K562 (cell line): Measurements from ENCODE around the gene TRIP6. TPM values are rescaled to one million over a fixed set of nuclear protein-coding genes. Genes with fewer than 3 reads are reported as not detected.

Source experiments
- BRCA1 ChIP-seq, 2 experiments: fragments of 450-650 bp in 1 of 2; sonication (generic) in 1 of 2; formaldehyde crosslinking in 1 of 2; IDR thresholded peaks; 2 replicates each; pipeline versions ENCODE4 v1.5.0 to v1.6.1; 2017 to 2020; ENCODE audit warnings: mild to moderate bottlenecking in 1 of 2, missing genetic modification reagents in 1 of 2
- CREB5 ChIP-seq: fragments of 250-450 bp; sonication (Bioruptor Pico); IDR thresholded peaks from 2 replicates; pipeline ENCODE4 v1.5.0; 2020; ENCODE audit warnings: mild to moderate bottlenecking
- ETV6 ChIP-seq, 3 experiments: fragments of 150-350 bp in 1 of 3; sonication (generic) in 1 of 3; formaldehyde crosslinking in 1 of 3; IDR thresholded peaks; 2 replicates each; pipeline versions ENCODE4 v1.6.1 to v1.8.0; 2014 to 2022; ENCODE audit warnings: borderline replicate concordance in 2 of 3, low read depth in 2 of 3, antibody characterized with exemption in 1 of 3, low read length in 1 of 3, mild to moderate bottlenecking in 1 of 3, missing genetic modification reagents in 1 of 3
- HBP1 ChIP-seq: fragments of 450-650 bp; formaldehyde crosslinking; IDR thresholded peaks from 2 replicates; pipeline ENCODE4 v1.4.0; 2022; ENCODE audit warnings: missing genetic modification characterization
- HMG20A ChIP-seq: fragments of 450-650 bp; formaldehyde crosslinking; conservative IDR thresholded peaks from 2 replicates; pipeline ENCODE4 v1.4.0; 2020; ENCODE audit warnings: mild to moderate bottlenecking, mixed read lengths
- MEF2D ChIP-seq: conservative IDR thresholded peaks from 2 replicates; pipeline ENCODE4 v1.6.1; 2016; ENCODE audit warnings: low read depth, missing genetic modification characterization, missing compliant biosample characterization
- NFE2 ChIP-seq: IDR thresholded peaks from 2 replicates; pipeline ENCODE4 v1.6.1; 2014; ENCODE audit warnings: antibody characterized with exemption, low read depth
- RAD51 ChIP-seq: fragments of 450-650 bp; IDR thresholded peaks from 2 replicates; pipeline ENCODE4 v1.7.1; 2016; ENCODE audit warnings: low read depth, mild to moderate bottlenecking, borderline replicate concordance
- REST ChIP-seq, 2 experiments: fragments of 450-650 bp; formaldehyde crosslinking in 1 of 2; IDR thresholded peaks; 2 replicates each; pipeline versions ENCODE4 v1.4.0 to v1.6.1; 2014 to 2020; ENCODE audit warnings: mild to moderate bottlenecking in 2 of 2, borderline replicate concordance in 1 of 2, low read depth in 1 of 2
- SLC30A9 ChIP-seq: fragments of 250-450 bp; sonication (Bioruptor Pico); IDR thresholded peaks from 2 replicates; pipeline ENCODE4 v1.8.0; 2022; ENCODE audit warnings: mild to moderate bottlenecking, moderate library complexity
- TCF7L2 ChIP-seq: fragments of 150-350 bp; IDR thresholded peaks from 2 replicates; pipeline ENCODE4 v1.6.1; 2016; ENCODE audit warnings: low read depth, mild to moderate bottlenecking, low read length, moderate library complexity
- ZBTB1 ChIP-seq: sonication (generic); formaldehyde crosslinking; IDR thresholded peaks from 2 replicates; pipeline ENCODE4 v1.8.1; 2023; ENCODE audit warnings: missing genetic modification reagents, low read depth, mild to moderate bottlenecking, borderline replicate concordance
- ZC3H4 ChIP-seq: sonication (generic); formaldehyde crosslinking; IDR thresholded peaks from 2 replicates; pipeline ENCODE4 v1.9.0; 2021; ENCODE audit warnings: missing genetic modification reagents, borderline replicate concordance
- ZC3H8 ChIP-seq: fragments of 450-650 bp; IDR thresholded peaks from 2 replicates; pipeline ENCODE4 v1.6.1; 2017
- ZEB2 ChIP-seq: fragments of 450-650 bp; IDR thresholded peaks from 2 replicates; pipeline ENCODE4 v1.6.1; 2016
- ZNF511 ChIP-seq: sonication (generic); formaldehyde crosslinking; IDR thresholded peaks from 2 replicates; pipeline ENCODE4 v1.8.0; 2022; ENCODE audit warnings: mild to moderate bottlenecking, missing genetic modification reagents
- ZNF717 ChIP-seq: fragments of 250-450 bp; sonication (Bioruptor Pico); IDR thresholded peaks from 2 replicates; pipeline ENCODE4 v1.5.0; 2021
- polyA plus RNA-seq, 8 experiments: library from polyadenylated mRNA; depleted of rRNA in 4 of 8; stranded (reverse) in 5 of 8; unstranded in 3 of 8; fragments of >200 nt; fragmentation: Nextera tagmentation in 2 of 8; fragmentation: Illumina TruSeq in 1 of 8; extraction: Ambion mirVana in 2 of 8; extraction: Trizol in 1 of 8; gene quantifications; 2 replicates each; pipeline versions ENCODE4 v1.2.1 to v1.2.3, GENCODE V29; 2011 to 2014; ENCODE audit warnings: inconsistent platforms in 1 of 8, missing spikeins in 1 of 8
- total RNA-seq, 7 experiments: library from RNA; depleted of rRNA in 6 of 7; stranded (reverse); fragments of >200 nt in 6 of 7; fragmentation: Illumina TruSeq in 2 of 7; extraction: Trizol in 2 of 7; gene quantifications; 2 replicates each; pipeline versions ENCODE4 v1.2.1 to v1.2.3, GENCODE V29; 2011 to 2021; ENCODE audit warnings: low replicate concordance in 1 of 7

TRIP6 gene
- total and polyA plus RNA-seq, 9 of the 15 experiments (the other 6 are each of a cell fraction or from before 2014, with no cell fraction given): 5.9 to 141 (median 54.0) TPM

- TF ChIP-seq HBP1 (no peak), BRCA1 (IDR thresholded peaks at IDR 0.05) (no peak), BRCA1 (CRISPR knock-in tag; IDR thresholded peaks at IDR 0.05) (no peak), ETV6 (IDR thresholded peaks at IDR 0.05; ENCODE audit: borderline replicate concordance in 1 of 2, low read depth in 2 of 2, low read length in 1 of 2) (no peak), ETV6 (CRISPR knock-in tag; IDR thresholded peaks at IDR 0.05; ENCODE audit: borderline replicate concordance) (no peak), ZC3H8 (no peak), ZEB2 (peak; percentile 56; the same call in 1 of the 2 replicates), HMG20A (no peak), MEF2D (tag) (no peak), RAD51 (no peak), REST (IDR thresholded peaks at IDR 0.05; ENCODE audit: borderline replicate concordance) (peak; percentile 96), REST (CRISPR knock-in tag; IDR thresholded peaks at IDR 0.05; ENCODE audit: low read depth) (no peak), SLC30A9 (CRISPR knock-in tag) (no peak), ZNF511 (0 out of 2 replicates have a peak, but pooled peaks have one; percentile 54), CREB5 (no peak), NFE2 (no peak), ZNF717 (no peak), ZBTB1 (CRISPR knock-in tag) (no peak), TCF7L2 (no peak), ZC3H4 (CRISPR knock-in tag) (no peak)
Observed at GRCh38 chr7:100829150-100829716, 38.0 kb upstream of the TRIP6 start (continued).
